GM23248 (cell line): ENCODE results near the gene FAM32A. TPM values are rescaled to one million over a fixed set of nuclear protein-coding genes. Genes with fewer than 3 reads are reported as not detected.

ENCODE experiments used
- DNase-seq: peaks from one replicate; pipeline ENCODE4 v3.0.0-alpha.2; 2015
- H2AFZ ChIP-seq: fragments of 200-600 bp; sonication (generic); 2 replicates; pipeline ENCODE4 v1.6.1; 2016; ENCODE audit warnings: antibody characterized with exemption
- H3F3A ChIP-seq: fragments of 200-600 bp; sonication (generic); 2 replicates; pipeline ENCODE4 v1.6.1; 2016; ENCODE audit warnings: mild to moderate bottlenecking, antibody characterized with exemption, mixed run types; ENCODE audit not compliant: insufficient read depth
- H3K27ac ChIP-seq: fragments of 200-600 bp; sonication (generic); 2 replicates; pipeline ENCODE4 v1.5.1; 2016; ENCODE audit warnings: mild to moderate bottlenecking
- H3K27me3 ChIP-seq: fragments of 200-600 bp; sonication (generic); replicated peaks from 2 replicates; pipeline ENCODE4 v1.6.1; 2016; ENCODE audit warnings: mild to moderate bottlenecking; ENCODE audit not compliant: insufficient read depth
- H3K36me3 ChIP-seq: fragments of 200-600 bp; sonication (generic); 2 replicates; pipeline ENCODE4 v1.6.1; 2016; ENCODE audit warnings: low read depth, mild to moderate bottlenecking
- H3K4me1 ChIP-seq: fragments of 200-600 bp; sonication (generic); 2 replicates; pipeline ENCODE4 v1.6.1; 2016; ENCODE audit warnings: mild to moderate bottlenecking; ENCODE audit not compliant: insufficient read depth
- H3K4me2 ChIP-seq: fragments of 200-600 bp; sonication (generic); one replicate; pipeline ENCODE4 v1.6.1; 2016; ENCODE audit warnings: mild to moderate bottlenecking; ENCODE audit not compliant: unreplicated experiment
- H3K4me3 ChIP-seq: fragments of 200-600 bp; sonication (generic); 2 replicates; pipeline ENCODE4 v1.5.1; 2016; ENCODE audit warnings: mild to moderate bottlenecking
- H3K79me2 ChIP-seq: fragments of 200-600 bp; sonication (generic); 2 replicates; pipeline ENCODE4 v1.6.1; 2016; ENCODE audit warnings: mild to moderate bottlenecking; ENCODE audit not compliant: insufficient read depth
- H3K9ac ChIP-seq: fragments of 200-600 bp; sonication (generic); 2 replicates; pipeline ENCODE4 v1.6.1; 2016; ENCODE audit warnings: mild to moderate bottlenecking
- H3K9me2 ChIP-seq: fragments of 200-600 bp; sonication (generic); 2 replicates; pipeline ENCODE4 v1.6.1; 2016; ENCODE audit warnings: mixed run types, mild to moderate bottlenecking, moderate library complexity; ENCODE audit not compliant: insufficient read depth
- H3K9me3 ChIP-seq: fragments of 200-600 bp; sonication (generic); one replicate; pipeline ENCODE4 v1.6.1; 2017; ENCODE audit warnings: low read depth
- H4K20me1 ChIP-seq: fragments of 200-600 bp; sonication (generic); 2 replicates; pipeline ENCODE4 v1.6.0; 2016; ENCODE audit not compliant: insufficient read depth
- EZH2 ChIP-seq: fragments of 200-600 bp; sonication (generic); IDR thresholded peaks from 2 replicates; pipeline ENCODE4 v1.6.1; 2018; ENCODE audit warnings: antibody characterized with exemption, mild to moderate bottlenecking; ENCODE audit not compliant: insufficient read depth, poor library complexity, severe bottlenecking
- EZH2phosphoT487 ChIP-seq: fragments of 200-600 bp; sonication (generic); IDR thresholded peaks from 2 replicates; pipeline ENCODE4 v1.6.1; 2018; ENCODE audit warnings: antibody characterized with exemption, moderate library complexity, mild to moderate bottlenecking, low read depth; ENCODE audit not compliant: insufficient read depth
- WGBS, 2 experiments: methylation state at CpG; one replicate each; pipeline ENCODE4 v1.1.6; 2015 to 2017; ENCODE audit warnings: low lambda C conversion rate in 2 of 2, low coverage in 1 of 2; ENCODE audit errors: missing lambda C conversion rate in 2 of 2; 5-methylcytosine and 5-hydroxymethylcytosine counted together
- in situ Hi-C: fragments of 300-500 bp; cut with MboI; formaldehyde crosslinking; loops from 2 replicates; pipeline ENCODE4 v1.15.0; 2020
- polyA plus RNA-seq: library from polyadenylated mRNA; unstranded; fragments of >200 nt; fragmentation: Nextera tagmentation; extraction: Ambion mirVana; gene quantifications from 2 replicates; pipeline ENCODE4 v1.2.1, GENCODE V29; 2016
- total RNA-seq: library from RNA; depleted of rRNA; stranded (reverse); fragments of >200 nt; shearing (Covaris generic); gene quantifications from 2 replicates; pipeline ENCODE4 v1.2.3, GENCODE V29; 2014

The FAM32A gene
- total and polyA plus RNA-seq, 2 experiments from 2014 or later, result 114 to 126 TPM

GRCh38 chr19:16208847-16209665 lies 23.8 kb downstream of the FAM32A start:
- Histone ChIP-seq H3K4me1 (no peaks in the 10 kb centered on the region), H3K9me2 (no peaks in the 10 kb centered on the region), H3K36me3 (peaks cover 35% of the 10 kb centered on the region), H3K27me3 (no peaks in the 10 kb centered on the region), H4K20me1 (peaks cover 12% of the 10 kb centered on the region; the same call in 1 of the 2 replicates), H3K9me3 (no peaks in the 10 kb centered on the region), H3K27ac (no peak overlapping the region), H3K9ac (no peak overlapping the region), H3K4me2 (no peak overlapping the region), H3F3A (peaks cover 15% of the 10 kb centered on the region; the same call in 1 of the 2 replicates), H2AFZ (no peak overlapping the region), H3K79me2 (peaks cover 55% of the 10 kb centered on the region), H3K4me3 (no peak overlapping the region)
- no peak for TF ChIP-seq EZH2phosphoT487
- TF ChIP-seq EZH2, result no peak
- 96 to 98% methylated on average over 29 of the region's 29 CpGs for WGBS, 2 experiments
- in situ Hi-C loops, result no loop called here
- DNase-seq, result no peak

- Histone ChIP-seq H2AFZ (no peak overlapping the region), H4K20me1 (peaks cover 12% of the 10 kb centered on the region; the same call in 1 of the 2 replicates), H3K9me2 (no peaks in the 10 kb centered on the region), H3K9ac (no peak overlapping the region), H3K36me3 (peaks cover 32% of the 10 kb centered on the region), H3K4me1 (no peaks in the 10 kb centered on the region), H3K79me2 (peaks cover 58% of the 10 kb centered on the region), H3K4me2 (no peak overlapping the region), H3K4me3 (no peak overlapping the region), H3K27ac (no peak overlapping the region), H3K9me3 (no peaks in the 10 kb centered on the region), H3F3A (peaks cover 15% of the 10 kb centered on the region; the same call in 1 of the 2 replicates), H3K27me3 (no peaks in the 10 kb centered on the region)
- 98% methylated on average over 4 of the region's 4 CpGs for WGBS, 2 experiments
- no peak for DNase-seq
- in situ Hi-C loops, result no loop called here
- no peak for TF ChIP-seq EZH2
- no peak for TF ChIP-seq EZH2phosphoT487
These were observed 25.0 kb downstream of the FAM32A start for GRCh38 chr19:16210168-16210567.

- Histone ChIP-seq H3K4me3 (no peak overlapping the region), H3K27me3 (no peaks in the 10 kb centered on the region), H2AFZ (no peak overlapping the region), H3K27ac (no peak overlapping the region), H4K20me1 (peaks cover 12% of the 10 kb centered on the region; the same call in 1 of the 2 replicates), H3K4me1 (no peaks in the 10 kb centered on the region), H3K79me2 (peaks cover 86% of the 10 kb centered on the region), H3K4me2 (no peak overlapping the region), H3K9me3 (no peaks in the 10 kb centered on the region), H3F3A (peaks cover 15% of the 10 kb centered on the region; the same call in 1 of the 2 replicates), H3K9me2 (no peaks in the 10 kb centered on the region), H3K9ac (no peak overlapping the region), H3K36me3 (peaks cover 34% of the 10 kb centered on the region)
- TF ChIP-seq EZH2 (no peak), EZH2phosphoT487 (no peak)
- no peak for DNase-seq
- in situ Hi-C loops, result no loop called here
These were observed 27.9 kb downstream of the FAM32A start for GRCh38 chr19:16213076-16213475.

GRCh38 chr19:16216744-16217670 lies 31.8 kb downstream of the FAM32A start:
- H4K20me1 ChIP-seq, result peaks cover 19% of the 10 kb centered on the region; the same call in 1 of the 2 replicates
- H3K36me3 ChIP-seq, result peaks cover 36% of the 10 kb centered on the region
- H3K27me3 ChIP-seq, result no peaks in the 10 kb centered on the region
- no peak for DNase-seq
- in situ Hi-C loops, result no loop called here
- peaks cover 7% of the 10 kb centered on the region for H3K9me3 ChIP-seq
- peaks cover 95% of the 10 kb centered on the region for H3K79me2 ChIP-seq
- H3F3A ChIP-seq, result peaks cover 26% of the 10 kb centered on the region; the same call in 1 of the 2 replicates
- no peaks in the 10 kb centered on the region for H3K9me2 ChIP-seq
- no peaks in the 10 kb centered on the region for H3K4me1 ChIP-seq
- H2AFZ ChIP-seq, result no peak overlapping the region
- TF ChIP-seq EZH2 (no peak), EZH2phosphoT487 (no peak)
- H3K9ac ChIP-seq, result no peak overlapping the region
- no peak overlapping the region for H3K4me2 ChIP-seq
- no peak overlapping the region for H3K27ac ChIP-seq
- WGBS, 2 experiments, result 80 to 81% methylated on average over 11 to 13 of the region's 13 CpGs
- no peak overlapping the region for H3K4me3 ChIP-seq
